SK-N-SH treated with all-trans-retinoic acid at 6 μM for 48 hours (cell line): ENCODE results near the gene LAMB3.

Source experiments
- ATAC-seq: fragments of 200-7000 bp; cut with Tn5 transposase; 3 replicates; pipeline ENCODE4 v1.9.1; 2020; ENCODE audit warnings: mild to moderate bottlenecking, moderate library complexity
- BACH2 ChIP-seq: fragments of 250-450 bp; sonication (Bioruptor Pico); IDR thresholded peaks from 2 replicates; pipeline ENCODE4 v1.9.0; 2021; ENCODE audit warnings: mild to moderate bottlenecking, borderline replicate concordance
- CREB5 ChIP-seq: fragments of 250-450 bp; sonication (Bioruptor Pico); IDR thresholded peaks from 2 replicates; pipeline ENCODE4 v1.5.1; 2020; ENCODE audit warnings: low read depth, mild to moderate bottlenecking, moderate library complexity
- CSDC2 ChIP-seq: fragments of 250-450 bp; sonication (Bioruptor Pico); IDR thresholded peaks from 2 replicates; pipeline ENCODE4 v1.5.0; 2020; ENCODE audit warnings: mild to moderate bottlenecking, moderate library complexity
- CSRNP3 ChIP-seq: fragments of 250-450 bp; sonication (Bioruptor Pico); IDR thresholded peaks from 2 replicates; pipeline ENCODE4 v1.5.1; 2021; ENCODE audit warnings: mild to moderate bottlenecking, moderate library complexity
- GLIS3 ChIP-seq: fragments of 250-450 bp; sonication (Bioruptor Pico); IDR thresholded peaks from 2 replicates; pipeline ENCODE4 v1.5.0; 2020; ENCODE audit warnings: mild to moderate bottlenecking, moderate library complexity
- ISL1 ChIP-seq: fragments of 250-450 bp; sonication (Bioruptor Pico); IDR thresholded peaks from 2 replicates; pipeline ENCODE4 v2.1.2; 2022; ENCODE audit warnings: mild to moderate bottlenecking, moderate library complexity
- OSR1 ChIP-seq: fragments of 250-450 bp; sonication (Bioruptor Pico); IDR thresholded peaks from 2 replicates; pipeline ENCODE4 v1.8.0; 2022; ENCODE audit warnings: moderate library complexity, mild to moderate bottlenecking, inconsistent platforms
- PPARA ChIP-seq: fragments of 250-450 bp; sonication (Bioruptor Pico); IDR thresholded peaks from 2 replicates; pipeline ENCODE4 v1.5.0; 2020; ENCODE audit warnings: mild to moderate bottlenecking, borderline replicate concordance
- SNAI2 ChIP-seq: fragments of 250-450 bp; sonication (Bioruptor Pico); IDR thresholded peaks from 2 replicates; pipeline ENCODE4 v1.5.0; 2020; ENCODE audit warnings: mild to moderate bottlenecking, moderate library complexity
- TOX ChIP-seq: fragments of 250-450 bp; sonication (Bioruptor Pico); IDR thresholded peaks from 2 replicates; pipeline ENCODE4 v1.8.0; 2021; ENCODE audit warnings: mild to moderate bottlenecking, moderate library complexity, borderline replicate concordance
- TSHZ2 ChIP-seq: fragments of 250-450 bp; sonication (Bioruptor Pico); IDR thresholded peaks from 2 replicates; pipeline ENCODE4 v1.5.0; 2020; ENCODE audit warnings: mild to moderate bottlenecking, moderate library complexity
- ZC3H10 ChIP-seq: fragments of 250-450 bp; sonication (Bioruptor Pico); IDR thresholded peaks from 2 replicates; pipeline ENCODE4 v1.5.1; 2021; ENCODE audit warnings: mild to moderate bottlenecking, moderate library complexity
- ZFP30 ChIP-seq: fragments of 450-650 bp; formaldehyde crosslinking; IDR thresholded peaks from 2 replicates; pipeline ENCODE4 v1.5.0; 2022; ENCODE audit warnings: mild to moderate bottlenecking, moderate library complexity
- ZNF70 ChIP-seq: fragments of 450-650 bp; formaldehyde crosslinking; IDR thresholded peaks from 2 replicates; pipeline ENCODE4 v1.5.0; 2020; ENCODE audit warnings: mild to moderate bottlenecking, moderate library complexity
- ZNF8 ChIP-seq: fragments of 450-650 bp; formaldehyde crosslinking; IDR thresholded peaks from 2 replicates; pipeline ENCODE4 v1.5.0; 2020; ENCODE audit warnings: mild to moderate bottlenecking, moderate library complexity
- TF ChIP-seq, protein P1 (sequence below): fragments of 250-450 bp; sonication (Bioruptor Pico); IDR thresholded peaks from 2 replicates; pipeline ENCODE4 v1.8.0; 2020; ENCODE audit warnings: mild to moderate bottlenecking, moderate library complexity, borderline replicate concordance
- TF ChIP-seq, protein P2 (sequence below): fragments of 250-450 bp; sonication (Bioruptor Pico); IDR thresholded peaks from 2 replicates; pipeline ENCODE4 v1.8.0; 2021; ENCODE audit warnings: low read depth, mild to moderate bottlenecking, moderate library complexity, borderline replicate concordance

Gene LAMB3

GRCh38 chr1:209611771-209612570 is 40.3 kb downstream of the LAMB3 start:
- ATAC-seq: no peak; the same call in 2 of the 3 replicates
- TF ChIP-seq, protein P1, sequence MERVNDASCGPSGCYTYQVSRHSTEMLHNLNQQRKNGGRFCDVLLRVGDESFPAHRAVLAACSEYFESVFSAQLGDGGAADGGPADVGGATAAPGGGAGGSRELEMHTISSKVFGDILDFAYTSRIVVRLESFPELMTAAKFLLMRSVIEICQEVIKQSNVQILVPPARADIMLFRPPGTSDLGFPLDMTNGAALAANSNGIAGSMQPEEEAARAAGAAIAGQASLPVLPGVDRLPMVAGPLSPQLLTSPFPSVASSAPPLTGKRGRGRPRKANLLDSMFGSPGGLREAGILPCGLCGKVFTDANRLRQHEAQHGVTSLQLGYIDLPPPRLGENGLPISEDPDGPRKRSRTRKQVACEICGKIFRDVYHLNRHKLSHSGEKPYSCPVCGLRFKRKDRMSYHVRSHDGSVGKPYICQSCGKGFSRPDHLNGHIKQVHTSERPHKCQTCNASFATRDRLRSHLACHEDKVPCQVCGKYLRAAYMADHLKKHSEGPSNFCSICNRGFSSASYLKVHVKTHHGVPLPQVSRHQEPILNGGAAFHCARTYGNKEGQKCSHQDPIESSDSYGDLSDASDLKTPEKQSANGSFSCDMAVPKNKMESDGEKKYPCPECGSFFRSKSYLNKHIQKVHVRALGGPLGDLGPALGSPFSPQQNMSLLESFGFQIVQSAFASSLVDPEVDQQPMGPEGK (CRISPR knock-in tag): no peak
- TF ChIP-seq, protein P2, sequence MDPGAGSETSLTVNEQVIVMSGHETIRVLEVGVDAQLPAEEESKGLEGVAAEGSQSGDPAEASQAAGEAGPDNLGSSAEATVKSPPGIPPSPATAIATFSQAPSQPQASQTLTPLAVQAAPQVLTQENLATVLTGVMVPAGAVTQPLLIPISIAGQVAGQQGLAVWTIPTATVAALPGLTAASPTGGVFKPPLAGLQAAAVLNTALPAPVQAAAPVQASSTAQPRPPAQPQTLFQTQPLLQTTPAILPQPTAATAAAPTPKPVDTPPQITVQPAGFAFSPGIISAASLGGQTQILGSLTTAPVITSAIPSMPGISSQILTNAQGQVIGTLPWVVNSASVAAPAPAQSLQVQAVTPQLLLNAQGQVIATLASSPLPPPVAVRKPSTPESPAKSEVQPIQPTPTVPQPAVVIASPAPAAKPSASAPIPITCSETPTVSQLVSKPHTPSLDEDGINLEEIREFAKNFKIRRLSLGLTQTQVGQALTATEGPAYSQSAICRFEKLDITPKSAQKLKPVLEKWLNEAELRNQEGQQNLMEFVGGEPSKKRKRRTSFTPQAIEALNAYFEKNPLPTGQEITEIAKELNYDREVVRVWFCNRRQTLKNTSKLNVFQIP (CRISPR knock-in tag): no peak
- no peak for TF ChIP-seq ZFP30 (CRISPR knock-in tag)
- TF ChIP-seq CSDC2 (CRISPR knock-in tag): no peak
- no peak for TF ChIP-seq ISL1 (CRISPR knock-in tag)
- no peak for TF ChIP-seq SNAI2 (CRISPR knock-in tag)
- TF ChIP-seq CSRNP3 (CRISPR knock-in tag): no peak
- no peak for TF ChIP-seq TOX (CRISPR knock-in tag)
- TF ChIP-seq OSR1 (CRISPR knock-in tag): no peak
- TF ChIP-seq ZNF70: no peak
- TF ChIP-seq CREB5: no peak

- TF ChIP-seq ZC3H10 (CRISPR knock-in tag): no peak
- no peak for TF ChIP-seq PPARA (CRISPR knock-in tag)
- TF ChIP-seq TSHZ2 (CRISPR knock-in tag): no peak
- no peak for TF ChIP-seq BACH2 (CRISPR knock-in tag)
- no peak for TF ChIP-seq SNAI2 (CRISPR knock-in tag)
- TF ChIP-seq, protein P2 (CRISPR knock-in tag): no peak
- no peak for TF ChIP-seq CSRNP3 (CRISPR knock-in tag)
- TF ChIP-seq TOX (CRISPR knock-in tag): no peak
- TF ChIP-seq ZNF70: no peak
- TF ChIP-seq GLIS3 (CRISPR knock-in tag): no peak
- no peak for TF ChIP-seq ZNF8
- TF ChIP-seq, all 23 proteins: peak for 0
- ATAC-seq: no peak
Measured at GRCh38 chr1:209610631-209610905, 41.7 kb downstream of the LAMB3 start.
